GM12878 (cell line): ENCODE measurements around the gene PRKCB.

ENCODE experiments used
- CTCF ChIP-seq, 3 experiments: IDR thresholded peaks in 2 of 3; conservative IDR thresholded peaks in 1 of 3; 2 replicates each; pipeline ENCODE4 v1.5.1; 2011; ENCODE audit warnings: low read depth in 3 of 3, low read length in 3 of 3, mild to moderate bottlenecking in 3 of 3, control low read depth in 2 of 3, moderate library complexity in 2 of 3, inconsistent platforms in 1 of 3, mixed read lengths in 1 of 3; ENCODE audit not compliant: control insufficient read depth in 2 of 3, insufficient read depth in 1 of 3; ENCODE audit errors: extremely low read depth in 1 of 3
- FOXM1 ChIP-seq: IDR thresholded peaks from 2 replicates; pipeline ENCODE4 v1.6.1; 2012; ENCODE audit warnings: low read depth, mild to moderate bottlenecking, inconsistent platforms, low read length, moderate library complexity
- POLR2A ChIP-seq: IDR thresholded peaks from 2 replicates; pipeline ENCODE4 v1.6.1; 2011; ENCODE audit warnings: low read depth, mild to moderate bottlenecking, low read length
- POLR2AphosphoS2 ChIP-seq: IDR thresholded peaks from 2 replicates; pipeline ENCODE4 v1.6.1; 2011; ENCODE audit warnings: low read depth, mild to moderate bottlenecking, low read length, improper control_type of control experiment, moderate library complexity
- POLR2AphosphoS5 ChIP-seq: IDR thresholded peaks from 2 replicates; pipeline ENCODE4 v1.6.1; 2011; ENCODE audit warnings: mild to moderate bottlenecking, low read length, inconsistent platforms
- PRDM15 ChIP-seq: fragments of 450-650 bp; formaldehyde crosslinking; IDR thresholded peaks from 2 replicates; pipeline ENCODE4 v1.4.0; 2020; ENCODE audit warnings: mild to moderate bottlenecking, moderate library complexity
- RFX5 ChIP-seq: IDR thresholded peaks from 2 replicates; pipeline ENCODE4 v1.6.1; 2011; ENCODE audit warnings: low read depth, low read length, improper control_type of control experiment
- SIN3A ChIP-seq: IDR thresholded peaks from 2 replicates; pipeline ENCODE4 v1.6.1; 2012; ENCODE audit warnings: low read depth, low read length, improper control_type of control experiment
- SMC3 ChIP-seq: IDR thresholded peaks from 2 replicates; pipeline ENCODE4 v1.6.1; 2011; ENCODE audit warnings: low read length, improper control_type of control experiment, borderline replicate concordance
- SUZ12 ChIP-seq: fragments of 200-600 bp; sonication (generic); IDR thresholded peaks from one replicate; pipeline ENCODE4 v1.6.1; 2018; ENCODE audit warnings: antibody characterized with exemption, mild to moderate bottlenecking; ENCODE audit not compliant: unreplicated experiment
- USF1 ChIP-seq: IDR thresholded peaks from 2 replicates; pipeline ENCODE4 v1.6.1; 2011; ENCODE audit warnings: borderline replicate concordance, low read depth, mild to moderate bottlenecking, moderate library complexity, mixed read lengths, low read length; ENCODE audit not compliant: insufficient read depth; ENCODE audit errors: extremely low read length
- YY1 ChIP-seq: IDR thresholded peaks from 2 replicates; pipeline ENCODE4 v1.6.1; 2011; ENCODE audit warnings: low read depth, mild to moderate bottlenecking, low read length

- TF ChIP-seq POLR2A (no peak), PRDM15 (CRISPR knock-in tag) (no peak), YY1 (no peak), POLR2AphosphoS2 (no peak), SUZ12 (no peak), USF1 (no peak), SMC3 (no peak), CTCF (IDR thresholded peaks at IDR 0.05 in 2 of 3, conservative IDR thresholded peaks at IDR 0.05 in 1 of 3; ENCODE audit: control insufficient read depth in 2 of 3, extremely low read depth in 1 of 3, insufficient read depth in 1 of 3, low read depth in 3 of 3, low read length in 3 of 3) (no peak), POLR2AphosphoS5 (no peak), SIN3A (no peak), RFX5 (no peak), FOXM1 (no peak)
Observed at GRCh38 chr16:24053099-24053946, 217.5 kb downstream of the PRKCB start.
